GM19099 (cell line): ENCODE measurements around the gene CPPED1.

ENCODE experiments used
- POLR2A ChIP-seq: IDR thresholded peaks from 3 replicates; pipeline ENCODE4 v1.6.1; 2011; ENCODE audit warnings: low read depth; ENCODE audit not compliant: insufficient read length; ENCODE audit errors: extremely low read depth

CPPED1 gene

DNA sequence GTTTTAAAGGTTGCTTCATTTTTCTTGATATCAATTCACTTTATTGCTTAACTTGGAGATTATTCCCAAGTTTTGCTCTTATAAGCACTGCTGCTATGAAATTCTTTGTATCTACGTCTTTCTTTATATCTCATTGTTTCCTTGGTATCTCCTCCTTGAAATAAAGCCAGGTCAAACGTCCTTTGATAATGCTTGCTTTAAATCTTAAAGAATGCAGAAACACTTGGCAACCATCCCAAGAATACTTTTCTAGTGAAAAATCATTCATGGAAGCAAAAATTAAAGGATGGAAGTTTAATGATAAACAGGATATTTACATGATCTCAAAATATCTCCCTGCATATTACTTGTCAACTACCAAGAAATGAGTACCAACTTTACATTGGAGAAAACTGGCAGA, 175.2 kb downstream of the CPPED1 start:
- no peak for TF ChIP-seq POLR2A

DNA sequence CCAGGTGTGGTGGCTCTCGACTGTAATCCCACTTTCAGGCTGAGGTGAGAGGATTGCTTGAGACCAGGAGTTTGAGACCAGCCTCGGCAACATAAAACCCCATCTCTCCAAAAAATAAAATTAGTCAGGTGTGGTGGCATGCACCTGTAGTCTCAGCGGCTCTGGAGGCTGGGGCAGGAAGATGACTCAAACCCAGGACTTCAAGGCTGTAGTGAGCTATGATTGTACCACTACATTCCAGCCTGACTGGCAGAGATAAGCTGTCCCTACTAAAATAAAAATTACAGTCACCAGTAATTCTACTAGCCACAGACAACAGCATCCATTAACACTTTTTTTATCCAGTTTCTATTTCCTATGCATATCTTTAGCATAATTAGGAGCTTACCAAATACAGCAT, 176.3 kb downstream of the CPPED1 start:
- no peak for TF ChIP-seq POLR2A

DNA sequence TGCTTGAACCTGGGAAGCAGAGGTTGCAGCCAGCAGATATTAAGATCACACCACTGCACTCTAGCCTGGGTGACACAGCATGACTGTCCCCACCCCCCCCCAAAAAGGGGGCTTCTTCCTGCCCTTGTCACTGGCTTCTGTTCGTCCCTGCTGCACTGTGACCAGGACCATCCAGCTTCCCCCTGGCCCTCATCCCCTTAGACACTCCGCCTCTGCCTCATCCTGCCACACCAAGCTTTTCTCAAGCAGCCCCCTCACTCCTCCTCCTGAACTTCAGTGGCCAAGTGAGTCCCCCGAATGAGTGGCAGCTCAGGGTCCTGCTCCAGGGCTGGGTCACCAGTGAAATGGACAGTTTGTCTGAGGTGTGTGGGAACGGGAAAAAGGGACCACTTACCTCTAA, 177.3 kb downstream of the CPPED1 start:
- no peak for TF ChIP-seq POLR2A

DNA sequence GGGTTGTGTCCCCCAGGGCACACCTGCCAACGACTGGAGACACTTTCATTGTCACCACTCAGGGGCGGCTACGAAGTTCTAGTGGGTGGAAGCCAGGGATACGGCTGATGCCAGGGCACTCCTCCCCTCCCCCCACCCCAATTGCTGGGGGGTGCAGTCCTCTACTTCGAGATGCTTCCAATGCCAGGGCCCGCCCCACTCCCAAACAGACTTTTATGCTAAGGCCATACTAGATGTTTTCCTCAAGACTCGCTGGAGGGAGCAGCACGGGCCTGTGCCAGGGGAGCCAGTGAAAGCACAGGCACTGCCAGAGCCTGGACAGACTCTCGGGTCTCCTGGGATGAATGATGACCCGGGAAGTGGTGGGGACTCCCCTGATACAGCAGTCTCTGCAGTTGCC, 178.0 kb downstream of the CPPED1 start:
- no peak for TF ChIP-seq POLR2A

DNA sequence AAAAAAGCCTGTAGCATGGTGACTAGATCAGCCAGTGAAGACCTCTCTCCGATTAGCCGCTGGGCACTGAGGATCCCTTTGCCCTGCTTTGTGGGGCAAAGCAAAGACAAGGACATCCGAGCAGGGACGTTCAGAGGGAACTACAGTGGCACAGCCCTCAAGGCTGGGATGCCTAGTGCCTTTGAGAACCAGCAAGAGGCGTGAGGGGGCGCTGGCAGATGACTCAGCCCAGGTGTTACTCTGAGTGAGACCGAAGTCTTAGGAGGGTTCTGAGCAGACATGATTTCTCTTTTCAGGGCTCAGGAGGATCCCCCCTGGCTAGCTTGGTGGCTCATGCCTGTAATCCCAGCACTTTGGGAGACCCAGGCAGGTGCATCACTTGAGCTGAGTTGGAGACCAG, 178.6 kb downstream of the CPPED1 start:
- no peak for TF ChIP-seq POLR2A

DNA sequence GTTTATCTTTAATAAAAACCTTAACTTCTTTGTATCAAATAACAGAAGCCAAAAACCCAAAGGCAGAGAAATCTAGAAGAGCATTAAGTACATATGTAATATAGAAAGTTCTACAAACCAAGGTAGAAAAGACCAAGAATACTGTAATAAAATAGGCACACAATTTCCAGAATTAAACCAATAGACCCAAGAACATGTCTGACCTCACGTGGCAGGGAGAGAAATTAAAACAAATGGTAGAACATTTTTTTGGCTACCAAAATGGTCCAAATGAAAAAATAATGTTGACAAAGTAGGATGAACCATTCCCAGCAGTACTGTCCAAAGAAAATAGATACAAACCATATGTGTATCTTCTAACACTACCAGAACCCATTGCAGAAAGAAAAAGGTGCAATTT, 183.5 kb downstream of the CPPED1 start:
- no peak for TF ChIP-seq POLR2A

DNA sequence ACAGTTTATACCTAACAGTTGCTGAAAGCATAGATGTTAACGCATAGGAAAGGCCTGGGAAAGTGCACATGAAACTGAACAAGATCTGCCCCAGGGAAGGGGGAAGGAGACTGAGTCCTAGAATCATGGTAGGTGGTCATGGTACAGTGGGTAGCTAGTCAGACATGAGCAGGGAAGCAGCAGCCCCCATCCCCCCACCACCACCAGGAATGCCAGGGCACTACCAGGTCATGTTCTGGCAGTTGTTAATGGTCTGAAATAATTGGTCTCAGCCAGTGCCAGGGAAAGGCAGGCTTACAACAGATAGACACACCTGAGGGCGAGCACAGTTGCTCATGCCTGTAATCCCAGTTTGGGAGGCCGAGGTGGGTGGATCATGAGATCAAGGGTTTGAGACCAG, 185.2 kb downstream of the CPPED1 start:
- no peak for TF ChIP-seq POLR2A

DNA sequence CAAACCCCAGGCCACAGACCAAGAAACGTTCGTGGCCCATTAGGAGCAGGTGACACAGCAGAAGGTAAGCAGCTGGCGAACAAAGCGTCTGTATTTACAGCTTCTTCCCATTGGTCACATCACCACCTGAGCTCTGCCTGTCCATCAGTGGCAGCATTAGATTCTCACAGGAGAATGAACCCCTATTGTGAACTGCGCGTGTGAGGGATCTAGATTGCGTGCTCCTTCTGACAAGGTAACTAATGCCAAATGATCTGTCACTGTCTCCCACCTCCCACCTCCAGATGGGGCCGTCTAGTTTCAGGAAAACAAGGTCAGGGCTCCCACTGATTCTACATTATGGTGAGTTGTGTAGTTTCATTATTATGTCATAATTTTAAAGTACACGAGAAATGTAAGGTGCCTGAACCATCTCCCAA, 186.3 kb downstream of the CPPED1 start:
- no peak for TF ChIP-seq POLR2A

DNA sequence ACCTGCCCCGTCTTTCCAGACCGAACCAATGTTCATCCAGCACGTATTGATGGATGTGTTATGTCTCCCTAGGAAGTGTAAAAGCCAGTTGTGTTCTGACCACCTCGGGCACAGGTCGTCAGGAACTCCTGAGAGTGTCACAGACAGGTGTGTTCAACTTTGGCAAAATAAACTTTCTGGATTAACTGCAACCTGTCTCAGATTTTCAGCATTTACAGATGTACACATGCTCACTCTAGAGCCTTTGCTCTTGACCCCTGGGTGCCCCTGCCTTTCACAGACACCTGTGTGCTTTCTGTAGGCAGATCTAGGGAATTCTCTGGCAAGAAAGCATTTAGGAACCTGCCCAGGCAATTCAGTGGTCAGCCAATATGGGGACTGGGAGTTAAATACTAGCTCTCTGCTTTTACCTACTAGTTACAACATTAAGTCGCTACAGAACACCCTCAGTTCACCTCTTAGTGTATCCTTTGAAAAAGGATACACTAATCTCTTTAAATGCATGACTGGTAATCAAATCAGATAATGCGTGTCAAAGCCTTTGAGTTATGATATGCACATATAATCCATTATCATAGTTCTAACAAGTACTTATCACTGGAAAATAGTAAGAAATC, 188.9 kb downstream of the CPPED1 start:
- no peak for TF ChIP-seq POLR2A

DNA sequence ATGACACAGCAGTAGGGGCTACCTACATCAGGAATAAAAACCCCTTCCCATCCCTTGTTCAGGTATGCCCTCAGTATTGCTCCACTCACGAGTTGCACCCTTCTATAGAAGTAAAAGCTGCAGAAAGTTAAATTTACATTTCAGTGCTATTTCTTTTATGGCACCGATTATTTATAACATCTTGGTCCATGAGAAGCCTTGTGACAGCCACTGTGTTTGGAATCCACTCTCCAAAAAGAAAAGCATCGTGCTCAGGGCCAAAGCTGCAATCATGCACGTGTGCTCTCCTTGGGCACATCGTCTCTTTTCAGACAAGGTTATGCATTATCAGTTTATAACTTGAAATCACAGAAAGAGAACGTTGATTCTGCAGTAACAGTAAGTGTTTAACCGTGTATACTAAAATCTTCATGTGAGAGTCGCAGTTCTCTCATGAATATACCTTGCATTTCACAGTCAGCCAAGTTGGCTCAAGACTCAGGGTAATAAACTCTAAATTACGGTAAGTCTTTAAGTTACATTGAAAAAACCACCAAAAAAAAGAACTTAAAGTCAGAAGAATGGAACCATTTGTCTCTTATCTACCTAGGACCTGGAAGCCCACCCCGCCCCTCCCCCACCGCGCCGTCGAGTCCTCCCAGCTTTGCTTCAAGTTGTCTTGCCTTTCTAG, 189.6 kb downstream of the CPPED1 start:
- no peak for TF ChIP-seq POLR2A

DNA sequence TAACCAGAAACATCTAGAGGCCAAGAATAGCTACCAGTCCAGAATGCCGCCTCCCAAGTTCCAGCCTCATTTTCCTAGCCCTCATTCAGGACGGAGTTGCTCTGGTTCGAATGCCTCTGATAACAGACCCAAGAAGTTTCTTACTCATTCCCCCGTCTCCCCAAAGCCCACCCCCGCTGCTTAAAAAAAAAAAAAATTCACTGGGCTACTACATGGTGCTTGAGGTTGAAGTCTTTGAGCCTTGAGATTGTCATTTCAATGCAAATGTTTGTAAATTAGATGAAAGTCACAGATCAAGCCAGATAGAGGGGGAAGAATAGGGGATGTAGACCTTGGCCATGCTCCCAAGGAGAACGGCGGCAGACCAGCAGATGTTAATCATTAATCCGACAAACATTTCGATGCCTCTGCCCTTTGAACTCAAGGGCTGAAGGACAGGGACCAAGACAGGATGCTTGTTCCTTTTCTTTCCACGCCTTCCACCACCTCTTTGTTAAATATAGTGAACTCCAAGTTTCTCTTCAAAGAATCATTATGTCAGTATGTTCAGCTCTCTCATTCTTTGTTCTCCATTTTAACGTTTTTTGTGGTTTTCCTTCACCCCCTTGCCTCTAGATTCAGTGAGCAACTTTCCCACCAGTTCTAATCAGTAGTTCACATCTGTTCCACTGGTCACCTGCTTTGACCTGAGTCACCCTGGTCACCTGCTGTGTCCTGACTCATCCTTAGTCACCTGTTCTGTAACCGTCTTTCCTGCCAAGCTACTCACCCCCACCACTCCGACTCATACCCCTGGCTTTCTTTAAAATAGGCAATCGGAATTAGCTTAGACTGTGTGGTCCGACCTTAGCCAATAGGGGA, 190.3 kb downstream of the CPPED1 start:
- TF ChIP-seq POLR2A = no peak

DNA sequence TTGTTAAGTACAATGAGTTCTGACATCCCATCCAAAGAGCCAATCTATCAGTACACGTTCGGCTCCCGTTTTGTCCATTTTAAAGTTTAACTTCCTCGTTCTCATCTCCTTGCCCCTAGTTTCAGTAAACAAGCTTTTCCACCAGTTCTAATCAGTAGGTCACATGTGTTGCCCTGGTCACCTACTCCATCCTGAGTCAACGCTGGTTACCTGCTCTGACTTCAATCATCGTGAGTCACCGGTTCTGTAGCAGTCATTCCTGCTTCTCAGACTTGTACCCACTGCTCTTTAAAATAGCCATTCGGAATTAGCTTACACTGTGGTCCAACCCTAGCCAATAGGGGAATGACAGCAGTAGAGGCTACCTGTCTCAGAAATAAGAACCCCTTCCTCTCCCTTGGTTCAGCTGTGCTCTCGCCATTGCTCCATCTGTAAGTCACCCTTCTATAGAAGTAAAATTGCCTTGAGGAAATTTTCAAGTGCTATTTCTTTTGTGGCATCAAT, 191.0 kb downstream of the CPPED1 start:
- TF ChIP-seq POLR2A = no peak

DNA sequence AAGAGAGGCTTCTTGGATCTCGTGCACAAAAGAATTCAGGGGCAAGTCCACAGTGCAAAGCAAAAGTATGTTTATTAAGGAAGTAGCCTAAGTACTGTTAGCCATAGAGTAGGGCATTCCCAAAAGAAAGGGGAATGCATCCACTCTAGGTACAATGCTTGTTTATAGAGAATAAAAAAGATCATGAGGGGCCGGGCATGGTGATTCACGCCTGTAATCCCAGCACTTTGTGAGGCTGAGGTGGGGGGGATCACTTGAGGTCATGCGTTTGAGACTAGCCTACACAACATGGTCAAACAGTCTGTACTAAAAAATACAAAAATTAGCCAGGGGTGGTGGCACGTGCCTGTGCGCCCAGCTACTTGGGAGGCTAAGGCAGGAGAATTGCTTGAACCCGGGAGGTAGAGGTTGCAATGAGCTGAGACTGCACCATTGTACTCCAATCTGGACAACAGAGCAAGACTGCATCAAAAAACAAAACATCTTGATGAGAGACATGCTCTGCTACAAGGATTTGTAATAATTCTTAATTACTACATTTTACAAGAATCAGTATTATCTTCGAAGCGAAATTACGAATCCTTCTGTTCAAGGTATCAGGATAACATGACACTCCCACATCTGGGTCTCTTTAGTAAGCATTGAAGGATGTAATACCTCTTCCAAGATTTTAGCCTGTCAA, 191.6 kb downstream of the CPPED1 start:
- no peak for TF ChIP-seq POLR2A

DNA sequence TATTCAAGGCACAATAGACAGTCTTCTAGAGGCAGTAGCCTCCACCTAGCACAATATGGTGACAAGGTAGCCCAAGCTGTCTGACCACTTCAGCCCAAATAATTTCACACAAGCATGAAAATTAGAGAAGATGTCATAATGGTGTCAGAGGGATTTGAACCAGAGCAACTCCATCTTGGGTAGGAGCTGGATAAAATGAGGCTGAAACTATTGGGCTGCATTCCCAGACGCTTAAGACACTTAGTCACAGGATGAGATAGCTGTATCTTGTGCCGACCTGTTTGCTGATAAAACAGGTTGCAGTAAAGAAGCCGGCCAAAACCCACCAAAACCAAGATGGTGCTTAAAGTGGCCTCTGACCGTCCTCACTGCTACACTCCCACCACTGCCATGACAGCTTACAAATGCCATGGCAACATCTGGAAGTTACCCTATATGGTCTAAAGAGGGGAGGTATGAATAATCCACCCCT, 192.6 kb downstream of the CPPED1 start:
- no peak for TF ChIP-seq POLR2A
